ENCODE results near the gene SOX6.
"Not testable (repeated sequence)": the region's sequence is repeated elsewhere in the genome, so short reads cannot be mapped to it uniquely, and the experiment has no call there.

Gene SOX6

GRCh38 chr11:16182553-16182952 is 173.8 kb downstream of the SOX6 start:
- no peak for DNase-seq

- DNase-seq = no peak
Measured at GRCh38 chr11:16180868-16181267, 175.5 kb downstream of the SOX6 start.

GRCh38 chr11:16179676-16180075 is 176.7 kb downstream of the SOX6 start:
- DNase-seq = no peak

- no peak for DNase-seq
Measured at GRCh38 chr11:16178273-16178672, 178.1 kb downstream of the SOX6 start.

- DNase-seq = no peak
Measured at GRCh38 chr11:16177688-16178087, 178.7 kb downstream of the SOX6 start.

GRCh38 chr11:16173798-16174197 is 182.5 kb downstream of the SOX6 start:
- no peak for DNase-seq

GRCh38 chr11:16171882-16172281 is 184.5 kb downstream of the SOX6 start:
- no peak for DNase-seq

GRCh38 chr11:16169956-16170847 is 186.1 kb downstream of the SOX6 start:
- DNase-seq = no peak

GRCh38 chr11:16169541-16169940 is 186.8 kb downstream of the SOX6 start:
- no peak for DNase-seq

GRCh38 chr11:16167706-16168487 is 188.4 kb downstream of the SOX6 start:
- no peak for DNase-seq

- no peak for DNase-seq
Measured at GRCh38 chr11:16166571-16166970, 189.8 kb downstream of the SOX6 start.

GRCh38 chr11:16160146-16160545 is 196.2 kb downstream of the SOX6 start:
- DNase-seq = no peak

- no peak for DNase-seq
Measured at GRCh38 chr11:16158426-16158994, 197.8 kb downstream of the SOX6 start.

GRCh38 chr11:16157327-16157726 is 199.0 kb downstream of the SOX6 start:
- no peak for DNase-seq

- no peak for DNase-seq
Measured at GRCh38 chr11:16155448-16155847, 200.9 kb downstream of the SOX6 start.

- DNase-seq = no peak
Measured at GRCh38 chr11:16154715-16155396, 201.5 kb downstream of the SOX6 start.

GRCh38 chr11:16153951-16154350 is 202.4 kb downstream of the SOX6 start:
- no peak for DNase-seq

- no peak for DNase-seq
Measured at GRCh38 chr11:16151138-16151537, 205.2 kb downstream of the SOX6 start.

GRCh38 chr11:16149476-16149875 is 206.9 kb downstream of the SOX6 start:
- no peak for DNase-seq

- DNase-seq = no peak
Measured at GRCh38 chr11:16148301-16148931, 207.9 kb downstream of the SOX6 start.

- DNase-seq = not testable (repeated sequence)
Measured at GRCh38 chr11:16146980-16147379, 209.4 kb downstream of the SOX6 start.

GRCh38 chr11:16141614-16142013 is 214.7 kb downstream of the SOX6 start:
- DNase-seq = not testable (repeated sequence)

- DNase-seq = not testable (repeated sequence)
Measured at GRCh38 chr11:16141162-16141561, 215.2 kb downstream of the SOX6 start.
